A549 treated with RU486 at 1 μM for 4 hours (cell line): ENCODE results near the gene NSA2. TPM values are rescaled to one million over a fixed set of nuclear protein-coding genes. Genes with fewer than 3 reads are reported as not detected.

Experiments used
- total RNA-seq: library from RNA; stranded (reverse); fragments of 200-300 nt; extraction: Qiagen RNA extraction; gene quantifications from 5 replicates; pipeline ENCODE4 v1.2.3, GENCODE V29; 2022; ENCODE audit warnings: low read depth

The NSA2 gene
- 128 to 160 TPM (median 135 TPM) in 5 replicates for total RNA-seq

DNA sequence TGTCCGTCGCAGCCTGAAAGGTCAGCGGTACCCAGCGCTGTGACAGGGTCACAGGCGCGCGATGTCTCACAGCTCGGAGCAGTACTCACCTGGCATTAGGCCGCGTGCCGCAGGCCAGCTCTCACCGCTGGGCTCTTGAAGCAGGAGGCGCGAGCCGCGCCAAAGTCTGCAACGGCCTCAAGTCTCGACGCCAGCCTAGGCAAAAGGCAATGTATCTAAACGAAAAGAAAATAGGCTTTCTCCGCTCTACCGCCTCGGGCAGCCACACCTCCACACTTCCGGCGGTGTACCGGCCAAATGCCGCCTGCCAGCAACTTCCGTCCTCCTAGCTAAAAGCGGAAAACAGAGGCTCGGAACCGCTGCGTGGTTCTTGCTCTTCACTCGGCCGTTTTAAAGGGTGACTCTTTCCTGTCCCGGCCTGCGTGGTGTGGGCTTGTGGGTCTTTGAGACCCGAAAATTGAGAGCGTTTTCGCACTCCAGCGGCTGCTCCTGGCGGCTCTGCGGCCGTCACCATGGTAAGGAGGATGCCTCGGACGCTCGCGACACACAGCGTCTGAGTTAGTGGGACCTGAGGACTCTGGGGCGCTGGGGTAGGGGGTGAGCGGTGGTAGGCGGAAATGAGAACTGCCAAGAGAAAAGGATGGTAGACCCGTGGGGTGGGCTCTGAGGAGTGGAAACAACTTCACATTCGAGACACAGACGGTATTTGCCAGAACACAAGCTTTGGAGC lies at the start of gene NSA2, which contains the start of gene GFM2:
Gene NSA2 (plus strand): TSS at position 401 of the 730 bp plus-strand sequence. CDS start 112 bp downstream, at position 513.
Gene GFM2 (minus strand): TSS at position 269 of the 730 bp plus-strand sequence. CDS start 3,375 bp downstream, outside the sequence.

Other genes starting within 250 kb of the NSA2 start
- 10.8 to 12.1 TPM (median 11.2 TPM) in 5 replicates for gene ENC1, start 126.5 kb upstream of the NSA2 start, total RNA-seq
- gene HEXB, start 82.0 kb upstream of the NSA2 start, total RNA-seq, result 114 to 130 TPM (median 117 TPM) in 5 replicates
- gene GFM2, start 132 bp upstream of the NSA2 start, total RNA-seq, result 17.9 to 29.8 TPM (median 25.6 TPM) in 5 replicates
- 2.7 to 7.1 TPM (median 6.6 TPM) in 5 replicates for gene FAM169A, start 99.1 kb downstream of the NSA2 start, total RNA-seq